Measurements from ENCODE around the gene NAIP.
"Not testable (repeated sequence)": the region's sequence is repeated elsewhere in the genome, so short reads cannot be mapped to it uniquely, and the experiment has no call there.

Gene NAIP

GRCh38 chr5:71025289-71025953 lies at the start of gene NAIP:
Gene NAIP (minus strand): TSS chr5:71025339. CDS start chr5:71012915, 12,424 bp downstream.
- H3K4me3 ChIP-seq (ENCODE audit: low read depth, low read length); H3K36me3 ChIP-seq (ENCODE audit: control insufficient read depth in 2 of 2, insufficient read depth in 1 of 2, low read length in 2 of 2); H3K27ac ChIP-seq (ENCODE audit: extremely low read depth, low read depth, low read length); POLR2A ChIA-PET; H3K4me1 ChIP-seq (ENCODE audit: control insufficient read depth, insufficient read depth, low read length); CTCF ChIA-PET; H3K9me3 ChIP-seq (ENCODE audit: control insufficient read depth, insufficient read depth, low read depth, low read length): not testable (repeated sequence)

GRCh38 chr5:71067262-71067928 lies 42.3 kb upstream of the NAIP start, which contains the start of gene GTF2H2:
Gene GTF2H2 (minus strand): TSS chr5:71067676. CDS start chr5:71062763, 4,913 bp downstream.
- POLR2A ChIA-PET; CTCF ChIA-PET; H3K9me3 ChIP-seq (ENCODE audit: control insufficient read depth, insufficient read depth, low read depth, low read length); H3K4me1 ChIP-seq (ENCODE audit: control insufficient read depth, insufficient read depth, low read length); H3K36me3 ChIP-seq (ENCODE audit: control insufficient read depth in 2 of 2, insufficient read depth in 1 of 2, low read length in 2 of 2); H3K27ac ChIP-seq (ENCODE audit: extremely low read depth, low read depth, low read length); H3K4me3 ChIP-seq (ENCODE audit: low read depth, low read length): not testable (repeated sequence)

- H3K36me3 ChIP-seq (ENCODE audit: control insufficient read depth in 2 of 2, insufficient read depth in 1 of 2, low read length in 2 of 2); H3K4me1 ChIP-seq (ENCODE audit: control insufficient read depth, insufficient read depth, low read length); H3K27ac ChIP-seq (ENCODE audit: extremely low read depth, low read depth, low read length); CTCF ChIA-PET; POLR2A ChIA-PET; H3K4me3 ChIP-seq (ENCODE audit: low read depth, low read length); H3K9me3 ChIP-seq (ENCODE audit: control insufficient read depth, insufficient read depth, low read depth, low read length): not testable (repeated sequence)
These were observed 36.2 kb upstream of the NAIP start for GRCh38 chr5:71061322-71061721.

GRCh38 chr5:71059426-71059825 lies 34.3 kb upstream of the NAIP start:
- H3K4me1 ChIP-seq (ENCODE audit: control insufficient read depth, insufficient read depth, low read length); H3K36me3 ChIP-seq (ENCODE audit: control insufficient read depth in 2 of 2, insufficient read depth in 1 of 2, low read length in 2 of 2); H3K27ac ChIP-seq (ENCODE audit: extremely low read depth, low read depth, low read length); CTCF ChIA-PET; POLR2A ChIA-PET; H3K4me3 ChIP-seq (ENCODE audit: low read depth, low read length); H3K9me3 ChIP-seq (ENCODE audit: control insufficient read depth, insufficient read depth, low read depth, low read length): not testable (repeated sequence)

- CTCF ChIA-PET; POLR2A ChIA-PET; H3K27ac ChIP-seq (ENCODE audit: extremely low read depth, low read depth, low read length); H3K4me3 ChIP-seq (ENCODE audit: low read depth, low read length); H3K4me1 ChIP-seq (ENCODE audit: control insufficient read depth, insufficient read depth, low read length); H3K9me3 ChIP-seq (ENCODE audit: control insufficient read depth, insufficient read depth, low read depth, low read length); H3K36me3 ChIP-seq (ENCODE audit: control insufficient read depth in 2 of 2, insufficient read depth in 1 of 2, low read length in 2 of 2): not testable (repeated sequence)
These were observed 19.7 kb upstream of the NAIP start for GRCh38 chr5:71044808-71045207.

- H3K9me3 ChIP-seq (ENCODE audit: control insufficient read depth, insufficient read depth, low read depth, low read length); CTCF ChIA-PET; H3K27ac ChIP-seq (ENCODE audit: extremely low read depth, low read depth, low read length); POLR2A ChIA-PET; H3K4me1 ChIP-seq (ENCODE audit: control insufficient read depth, insufficient read depth, low read length); H3K4me3 ChIP-seq (ENCODE audit: low read depth, low read length); H3K36me3 ChIP-seq (ENCODE audit: control insufficient read depth in 2 of 2, insufficient read depth in 1 of 2, low read length in 2 of 2): not testable (repeated sequence)
These were observed 19.0 kb upstream of the NAIP start for GRCh38 chr5:71044128-71044527.

- H3K4me1 ChIP-seq (ENCODE audit: control insufficient read depth, insufficient read depth, low read length); H3K9me3 ChIP-seq (ENCODE audit: control insufficient read depth, insufficient read depth, low read depth, low read length); H3K36me3 ChIP-seq (ENCODE audit: control insufficient read depth in 2 of 2, insufficient read depth in 1 of 2, low read length in 2 of 2); H3K4me3 ChIP-seq (ENCODE audit: low read depth, low read length); H3K27ac ChIP-seq (ENCODE audit: extremely low read depth, low read depth, low read length); POLR2A ChIA-PET; CTCF ChIA-PET: not testable (repeated sequence)
These were observed 6.1 kb upstream of the NAIP start for GRCh38 chr5:71031046-71031776.

GRCh38 chr5:71020643-71021042 lies 4.5 kb downstream of the NAIP start:
- H3K27ac ChIP-seq (ENCODE audit: extremely low read depth, low read depth, low read length); CTCF ChIA-PET; H3K9me3 ChIP-seq (ENCODE audit: control insufficient read depth, insufficient read depth, low read depth, low read length); H3K36me3 ChIP-seq (ENCODE audit: control insufficient read depth in 2 of 2, insufficient read depth in 1 of 2, low read length in 2 of 2); H3K4me1 ChIP-seq (ENCODE audit: control insufficient read depth, insufficient read depth, low read length); POLR2A ChIA-PET; H3K4me3 ChIP-seq (ENCODE audit: low read depth, low read length): not testable (repeated sequence)

GRCh38 chr5:71018376-71019005 lies 6.6 kb downstream of the NAIP start:
- H3K27ac ChIP-seq (ENCODE audit: extremely low read depth, low read depth, low read length); H3K4me1 ChIP-seq (ENCODE audit: control insufficient read depth, insufficient read depth, low read length); CTCF ChIA-PET; H3K4me3 ChIP-seq (ENCODE audit: low read depth, low read length); POLR2A ChIA-PET; H3K9me3 ChIP-seq (ENCODE audit: control insufficient read depth, insufficient read depth, low read depth, low read length); H3K36me3 ChIP-seq (ENCODE audit: control insufficient read depth in 2 of 2, insufficient read depth in 1 of 2, low read length in 2 of 2): not testable (repeated sequence)

Measured in HEK293 (cell line).